GM23338 (cell line): ENCODE data around the gene KRT31. TPM values are rescaled to one million over a fixed set of nuclear protein-coding genes. Genes with fewer than 3 reads are reported as not detected.

ENCODE experiments used
- ATAC-seq: fragments of 200-7000 bp; cut with Tn5 transposase; 3 replicates; pipeline ENCODE4 v1.9.1; 2020
- DNase-seq: peaks from one replicate; pipeline ENCODE4 v3.0.0-alpha.2; 2015; ENCODE audit warnings: low spot score
- H2AFZ ChIP-seq: fragments of 200-600 bp; sonication (generic); 2 replicates; pipeline ENCODE4 v1.8.0; 2016; ENCODE audit warnings: antibody characterized with exemption, mild to moderate bottlenecking, moderate library complexity
- H3F3A ChIP-seq: fragments of 200-600 bp; sonication (generic); replicated peaks from 2 replicates; pipeline ENCODE4 v1.8.0; 2017; ENCODE audit warnings: antibody characterized with exemption, mixed run types, low read depth
- H3K27ac ChIP-seq: fragments of 200-600 bp; sonication (generic); 2 replicates; pipeline ENCODE4 v1.6.1; 2016; ENCODE audit warnings: low read depth
- H3K27me3 ChIP-seq: fragments of 200-600 bp; sonication (generic); 2 replicates; pipeline ENCODE4 v1.8.0; 2016; ENCODE audit warnings: mild to moderate bottlenecking, mixed run types, moderate library complexity; ENCODE audit not compliant: insufficient read depth
- H3K36me3 ChIP-seq: fragments of 200-600 bp; sonication (generic); 2 replicates; pipeline ENCODE4 v1.8.0; 2016; ENCODE audit warnings: mild to moderate bottlenecking; ENCODE audit not compliant: insufficient read depth
- H3K4me1 ChIP-seq: fragments of 200-600 bp; sonication (generic); 2 replicates; pipeline ENCODE4 v1.8.0; 2016; ENCODE audit warnings: mild to moderate bottlenecking, moderate library complexity; ENCODE audit not compliant: insufficient read depth
- H3K4me2 ChIP-seq: fragments of 200-600 bp; sonication (generic); 2 replicates; pipeline ENCODE4 v1.7.1; 2017; ENCODE audit warnings: mixed run types
- H3K4me3 ChIP-seq: fragments of 200-600 bp; sonication (generic); 2 replicates; pipeline ENCODE4 v1.6.1; 2016; ENCODE audit warnings: mixed run types
- H3K79me2 ChIP-seq: fragments of 200-600 bp; sonication (generic); replicated peaks from 2 replicates; pipeline ENCODE4 v1.8.0; 2017; ENCODE audit warnings: mild to moderate bottlenecking; ENCODE audit not compliant: insufficient read depth
- H3K9me2 ChIP-seq: fragments of 200-600 bp; sonication (generic); 2 replicates; pipeline ENCODE4 v1.8.0; 2017; ENCODE audit not compliant: insufficient read depth
- H4K20me1 ChIP-seq: fragments of 200-600 bp; sonication (generic); replicated peaks from 2 replicates; pipeline ENCODE4 v1.8.0; 2017; ENCODE audit warnings: mild to moderate bottlenecking; ENCODE audit not compliant: insufficient read depth
- H3K27ac Mint-ChIP-seq: 2 replicates; pipeline ENCODE4 v1.8.0; 2020; ENCODE audit warnings: inconsistent platforms, mild to moderate bottlenecking, moderate library complexity, mixed read lengths
- H3K27me3 Mint-ChIP-seq: 3 replicates; pipeline ENCODE4 v1.8.0; 2022; ENCODE audit warnings: low read depth, mild to moderate bottlenecking, moderate library complexity, mixed read lengths, inconsistent platforms; ENCODE audit not compliant: insufficient read depth, poor library complexity
- H3K36me3 Mint-ChIP-seq: 3 replicates; pipeline ENCODE4 v1.8.0; 2021; ENCODE audit warnings: low read depth, mild to moderate bottlenecking, inconsistent platforms, moderate library complexity, mixed read lengths
- H3K4me1 Mint-ChIP-seq: 3 replicates; pipeline ENCODE4 v1.8.0; 2020; ENCODE audit warnings: mild to moderate bottlenecking, inconsistent platforms, mixed read lengths
- H3K4me3 Mint-ChIP-seq: 3 replicates; pipeline ENCODE4 v1.8.0; 2021; ENCODE audit warnings: moderate library complexity, mild to moderate bottlenecking, inconsistent platforms, mixed read lengths
- H3K9me3 Mint-ChIP-seq: 3 replicates; pipeline ENCODE4 v1.8.0; 2020; ENCODE audit warnings: moderate library complexity, mild to moderate bottlenecking, inconsistent platforms, mixed read lengths
- CREB1 ChIP-seq: fragments of 250-450 bp; sonication (Bioruptor Pico); IDR thresholded peaks from 2 replicates; pipeline ENCODE4 v1.5.0; 2020; ENCODE audit warnings: low read depth, mild to moderate bottlenecking, moderate library complexity
- EZH2 ChIP-seq: fragments of 200-600 bp; sonication (generic); IDR thresholded peaks from one replicate; pipeline ENCODE4 v1.8.0; 2017; ENCODE audit warnings: antibody characterized with exemption, mild to moderate bottlenecking, low read depth; ENCODE audit not compliant: unreplicated experiment
- EZH2phosphoT487 ChIP-seq: fragments of 200-600 bp; sonication (generic); IDR thresholded peaks from one replicate; pipeline ENCODE4 v1.8.1; 2018; ENCODE audit warnings: antibody characterized with exemption; ENCODE audit not compliant: unreplicated experiment
- POLR2AphosphoS5 ChIP-seq: IDR thresholded peaks from 2 replicates; pipeline ENCODE4 v1.6.1; 2016; ENCODE audit warnings: antibody characterized with exemption, low read depth
- STAT1 ChIP-seq: IDR thresholded peaks from one replicate; pipeline ENCODE4 v1.6.1; 2016; ENCODE audit warnings: antibody characterized with exemption; ENCODE audit not compliant: unreplicated experiment
- ZNF114 ChIP-seq: fragments of 250-450 bp; sonication (Bioruptor Pico); IDR thresholded peaks from 2 replicates; pipeline ENCODE4 v1.5.0; 2020; ENCODE audit warnings: mild to moderate bottlenecking, moderate library complexity
- polyA plus RNA-seq: library from polyadenylated mRNA; unstranded; fragments of >200 nt; fragmentation: Nextera tagmentation; extraction: Ambion mirVana; gene quantifications from 2 replicates; pipeline ENCODE4 v1.2.1, GENCODE V29; 2016
- total RNA-seq: library from RNA; depleted of rRNA; stranded (reverse); fragments of >200 nt; shearing (Covaris generic); gene quantifications from 2 replicates; pipeline ENCODE4 v1.2.3, GENCODE V29; 2014
- TF ChIP-seq, protein P1 (sequence below): IDR thresholded peaks from one replicate; pipeline ENCODE4 v1.6.1; 2018; ENCODE audit warnings: antibody characterized with exemption; ENCODE audit not compliant: unreplicated experiment
- TF ChIP-seq, protein P2 (sequence below), 2 experiments: fragments of 200-600 bp in 1 of 2; sonication (generic) in 1 of 2; conservative IDR thresholded peaks; 2 replicates each; pipeline versions ENCODE4 v1.5.1 to v1.6.1; 2016 to 2017; ENCODE audit warnings: antibody characterized with exemption in 2 of 2, low read depth in 2 of 2, mild to moderate bottlenecking in 2 of 2, moderate library complexity in 1 of 2
- TF ChIP-seq, protein P3 (sequence below): IDR thresholded peaks from 2 replicates; pipeline ENCODE4 v1.6.1; 2016; ENCODE audit warnings: antibody characterized with exemption
- TF ChIP-seq, protein P4 (sequence below): fragments of 250-450 bp; sonication (Bioruptor Pico); IDR thresholded peaks from 2 replicates; pipeline ENCODE4 v1.5.0; 2020; ENCODE audit warnings: mild to moderate bottlenecking, moderate library complexity

Gene KRT31
- total and polyA plus RNA-seq, 2 experiments from 2014 or later: not detected

DNA sequence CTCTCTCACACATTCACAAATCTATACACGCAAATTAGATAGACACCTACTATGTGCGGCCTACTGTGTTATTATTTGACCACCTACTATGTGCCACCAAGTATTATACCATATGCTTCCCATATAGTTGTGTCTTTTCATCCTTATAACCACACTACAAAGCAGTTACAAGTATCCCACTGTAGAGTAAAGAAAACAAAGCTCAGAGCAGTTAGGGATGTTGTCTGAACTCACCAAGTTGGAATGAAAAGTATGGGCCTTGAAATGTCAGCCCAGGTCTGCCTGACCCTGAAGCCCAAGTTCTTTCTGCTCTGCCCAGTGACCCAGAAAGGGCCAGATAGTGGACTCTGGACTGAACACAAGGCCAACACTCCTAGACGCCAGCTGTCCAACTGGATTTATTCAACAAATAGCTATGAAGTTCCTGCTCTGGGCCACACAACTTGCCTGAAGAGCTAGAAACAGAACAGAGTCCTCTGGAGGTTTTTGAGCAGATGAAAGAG is 18.5 kb upstream of the KRT31 start:
- ATAC-seq: no peak
- H3K4me3 Mint-ChIP-seq: no peak overlapping the region
- H3K9me2 ChIP-seq: peaks cover 11% of the 10 kb centered on the region

More for the DNA sequence above, 18.5 kb upstream of the KRT31 start:
- H4K20me1 ChIP-seq: no peaks in the 10 kb centered on the region
- H3K9me3 Mint-ChIP-seq: no peaks in the 10 kb centered on the region
- DNase-seq: no peak
- no peak overlapping the region for H3K27ac Mint-ChIP-seq
- no peak overlapping the region for H3K4me2 ChIP-seq
- H3F3A ChIP-seq: no peaks in the 10 kb centered on the region
- H3K27me3 ChIP-seq: no peaks in the 10 kb centered on the region
- H3K4me1 Mint-ChIP-seq: peaks cover 31% of the 10 kb centered on the region
- H3K36me3 ChIP-seq: no peaks in the 10 kb centered on the region
- no peak overlapping the region for H2AFZ ChIP-seq
- TF ChIP-seq STAT1 (no peak), POLR2AphosphoS5 (no peak), EZH2phosphoT487 (no peak), CREB1 (no peak), ZNF114 (CRISPR knock-in tag) (no peak), EZH2 (no peak)
- TF ChIP-seq, protein P1, sequence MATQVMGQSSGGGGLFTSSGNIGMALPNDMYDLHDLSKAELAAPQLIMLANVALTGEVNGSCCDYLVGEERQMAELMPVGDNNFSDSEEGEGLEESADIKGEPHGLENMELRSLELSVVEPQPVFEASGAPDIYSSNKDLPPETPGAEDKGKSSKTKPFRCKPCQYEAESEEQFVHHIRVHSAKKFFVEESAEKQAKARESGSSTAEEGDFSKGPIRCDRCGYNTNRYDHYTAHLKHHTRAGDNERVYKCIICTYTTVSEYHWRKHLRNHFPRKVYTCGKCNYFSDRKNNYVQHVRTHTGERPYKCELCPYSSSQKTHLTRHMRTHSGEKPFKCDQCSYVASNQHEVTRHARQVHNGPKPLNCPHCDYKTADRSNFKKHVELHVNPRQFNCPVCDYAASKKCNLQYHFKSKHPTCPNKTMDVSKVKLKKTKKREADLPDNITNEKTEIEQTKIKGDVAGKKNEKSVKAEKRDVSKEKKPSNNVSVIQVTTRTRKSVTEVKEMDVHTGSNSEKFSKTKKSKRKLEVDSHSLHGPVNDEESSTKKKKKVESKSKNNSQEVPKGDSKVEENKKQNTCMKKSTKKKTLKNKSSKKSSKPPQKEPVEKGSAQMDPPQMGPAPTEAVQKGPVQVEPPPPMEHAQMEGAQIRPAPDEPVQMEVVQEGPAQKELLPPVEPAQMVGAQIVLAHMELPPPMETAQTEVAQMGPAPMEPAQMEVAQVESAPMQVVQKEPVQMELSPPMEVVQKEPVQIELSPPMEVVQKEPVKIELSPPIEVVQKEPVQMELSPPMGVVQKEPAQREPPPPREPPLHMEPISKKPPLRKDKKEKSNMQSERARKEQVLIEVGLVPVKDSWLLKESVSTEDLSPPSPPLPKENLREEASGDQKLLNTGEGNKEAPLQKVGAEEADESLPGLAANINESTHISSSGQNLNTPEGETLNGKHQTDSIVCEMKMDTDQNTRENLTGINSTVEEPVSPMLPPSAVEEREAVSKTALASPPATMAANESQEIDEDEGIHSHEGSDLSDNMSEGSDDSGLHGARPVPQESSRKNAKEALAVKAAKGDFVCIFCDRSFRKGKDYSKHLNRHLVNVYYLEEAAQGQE: no peak
- TF ChIP-seq, protein P2, sequence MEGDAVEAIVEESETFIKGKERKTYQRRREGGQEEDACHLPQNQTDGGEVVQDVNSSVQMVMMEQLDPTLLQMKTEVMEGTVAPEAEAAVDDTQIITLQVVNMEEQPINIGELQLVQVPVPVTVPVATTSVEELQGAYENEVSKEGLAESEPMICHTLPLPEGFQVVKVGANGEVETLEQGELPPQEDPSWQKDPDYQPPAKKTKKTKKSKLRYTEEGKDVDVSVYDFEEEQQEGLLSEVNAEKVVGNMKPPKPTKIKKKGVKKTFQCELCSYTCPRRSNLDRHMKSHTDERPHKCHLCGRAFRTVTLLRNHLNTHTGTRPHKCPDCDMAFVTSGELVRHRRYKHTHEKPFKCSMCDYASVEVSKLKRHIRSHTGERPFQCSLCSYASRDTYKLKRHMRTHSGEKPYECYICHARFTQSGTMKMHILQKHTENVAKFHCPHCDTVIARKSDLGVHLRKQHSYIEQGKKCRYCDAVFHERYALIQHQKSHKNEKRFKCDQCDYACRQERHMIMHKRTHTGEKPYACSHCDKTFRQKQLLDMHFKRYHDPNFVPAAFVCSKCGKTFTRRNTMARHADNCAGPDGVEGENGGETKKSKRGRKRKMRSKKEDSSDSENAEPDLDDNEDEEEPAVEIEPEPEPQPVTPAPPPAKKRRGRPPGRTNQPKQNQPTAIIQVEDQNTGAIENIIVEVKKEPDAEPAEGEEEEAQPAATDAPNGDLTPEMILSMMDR (conservative IDR thresholded peaks at IDR 0.05; ENCODE audit: low read depth in 2 of 2): no peak
- TF ChIP-seq, protein P3, sequence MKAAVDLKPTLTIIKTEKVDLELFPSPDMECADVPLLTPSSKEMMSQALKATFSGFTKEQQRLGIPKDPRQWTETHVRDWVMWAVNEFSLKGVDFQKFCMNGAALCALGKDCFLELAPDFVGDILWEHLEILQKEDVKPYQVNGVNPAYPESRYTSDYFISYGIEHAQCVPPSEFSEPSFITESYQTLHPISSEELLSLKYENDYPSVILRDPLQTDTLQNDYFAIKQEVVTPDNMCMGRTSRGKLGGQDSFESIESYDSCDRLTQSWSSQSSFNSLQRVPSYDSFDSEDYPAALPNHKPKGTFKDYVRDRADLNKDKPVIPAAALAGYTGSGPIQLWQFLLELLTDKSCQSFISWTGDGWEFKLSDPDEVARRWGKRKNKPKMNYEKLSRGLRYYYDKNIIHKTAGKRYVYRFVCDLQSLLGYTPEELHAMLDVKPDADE: no peak
- TF ChIP-seq, protein P4, sequence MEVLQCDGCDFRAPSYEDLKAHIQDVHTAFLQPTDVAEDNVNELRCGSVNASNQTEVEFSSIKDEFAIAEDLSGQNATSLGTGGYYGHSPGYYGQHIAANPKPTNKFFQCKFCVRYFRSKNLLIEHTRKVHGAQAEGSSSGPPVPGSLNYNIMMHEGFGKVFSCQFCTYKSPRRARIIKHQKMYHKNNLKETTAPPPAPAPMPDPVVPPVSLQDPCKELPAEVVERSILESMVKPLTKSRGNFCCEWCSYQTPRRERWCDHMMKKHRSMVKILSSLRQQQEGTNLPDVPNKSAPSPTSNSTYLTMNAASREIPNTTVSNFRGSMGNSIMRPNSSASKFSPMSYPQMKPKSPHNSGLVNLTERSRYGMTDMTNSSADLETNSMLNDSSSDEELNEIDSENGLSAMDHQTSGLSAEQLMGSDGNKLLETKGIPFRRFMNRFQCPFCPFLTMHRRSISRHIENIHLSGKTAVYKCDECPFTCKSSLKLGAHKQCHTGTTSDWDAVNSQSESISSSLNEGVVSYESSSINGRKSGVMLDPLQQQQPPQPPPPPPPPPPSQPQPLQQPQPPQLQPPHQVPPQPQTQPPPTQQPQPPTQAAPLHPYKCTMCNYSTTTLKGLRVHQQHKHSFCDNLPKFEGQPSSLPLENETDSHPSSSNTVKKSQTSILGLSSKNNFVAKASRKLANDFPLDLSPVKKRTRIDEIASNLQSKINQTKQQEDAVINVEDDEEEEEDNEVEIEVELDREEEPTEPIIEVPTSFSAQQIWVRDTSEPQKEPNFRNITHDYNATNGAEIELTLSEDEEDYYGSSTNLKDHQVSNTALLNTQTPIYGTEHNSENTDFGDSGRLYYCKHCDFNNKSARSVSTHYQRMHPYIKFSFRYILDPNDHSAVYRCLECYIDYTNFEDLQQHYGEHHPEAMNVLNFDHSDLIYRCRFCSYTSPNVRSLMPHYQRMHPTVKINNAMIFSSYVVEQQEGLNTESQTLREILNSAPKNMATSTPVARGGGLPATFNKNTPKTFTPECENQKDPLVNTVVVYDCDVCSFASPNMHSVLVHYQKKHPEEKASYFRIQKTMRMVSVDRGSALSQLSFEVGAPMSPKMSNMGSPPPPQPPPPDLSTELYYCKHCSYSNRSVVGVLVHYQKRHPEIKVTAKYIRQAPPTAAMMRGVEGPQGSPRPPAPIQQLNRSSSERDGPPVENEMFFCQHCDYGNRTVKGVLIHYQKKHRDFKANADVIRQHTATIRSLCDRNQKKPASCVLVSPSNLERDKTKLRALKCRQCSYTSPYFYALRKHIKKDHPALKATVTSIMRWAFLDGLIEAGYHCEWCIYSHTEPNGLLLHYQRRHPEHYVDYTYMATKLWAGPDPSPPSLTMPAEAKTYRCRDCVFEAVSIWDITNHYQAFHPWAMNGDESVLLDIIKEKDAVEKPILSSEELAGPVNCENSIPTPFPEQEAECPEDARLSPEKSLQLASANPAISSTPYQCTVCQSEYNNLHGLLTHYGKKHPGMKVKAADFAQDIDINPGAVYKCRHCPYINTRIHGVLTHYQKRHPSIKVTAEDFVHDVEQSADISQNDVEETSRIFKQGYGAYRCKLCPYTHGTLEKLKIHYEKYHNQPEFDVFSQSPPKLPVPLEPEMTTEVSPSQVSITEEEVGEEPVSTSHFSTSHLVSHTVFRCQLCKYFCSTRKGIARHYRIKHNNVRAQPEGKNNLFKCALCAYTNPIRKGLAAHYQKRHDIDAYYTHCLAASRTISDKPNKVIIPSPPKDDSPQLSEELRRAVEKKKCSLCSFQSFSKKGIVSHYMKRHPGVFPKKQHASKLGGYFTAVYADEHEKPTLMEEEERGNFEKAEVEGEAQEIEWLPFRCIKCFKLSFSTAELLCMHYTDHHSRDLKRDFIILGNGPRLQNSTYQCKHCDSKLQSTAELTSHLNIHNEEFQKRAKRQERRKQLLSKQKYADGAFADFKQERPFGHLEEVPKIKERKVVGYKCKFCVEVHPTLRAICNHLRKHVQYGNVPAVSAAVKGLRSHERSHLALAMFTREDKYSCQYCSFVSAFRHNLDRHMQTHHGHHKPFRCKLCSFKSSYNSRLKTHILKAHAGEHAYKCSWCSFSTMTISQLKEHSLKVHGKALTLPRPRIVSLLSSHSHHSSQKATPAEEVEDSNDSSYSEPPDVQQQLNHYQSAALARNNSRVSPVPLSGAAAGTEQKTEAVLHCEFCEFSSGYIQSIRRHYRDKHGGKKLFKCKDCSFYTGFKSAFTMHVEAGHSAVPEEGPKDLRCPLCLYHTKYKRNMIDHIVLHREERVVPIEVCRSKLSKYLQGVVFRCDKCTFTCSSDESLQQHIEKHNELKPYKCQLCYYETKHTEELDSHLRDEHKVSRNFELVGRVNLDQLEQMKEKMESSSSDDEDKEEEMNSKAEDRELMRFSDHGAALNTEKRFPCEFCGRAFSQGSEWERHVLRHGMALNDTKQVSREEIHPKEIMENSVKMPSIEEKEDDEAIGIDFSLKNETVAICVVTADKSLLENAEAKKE: no peak
- no peaks in the 10 kb centered on the region for H3K27me3 Mint-ChIP-seq
- H3K27ac ChIP-seq: no peak overlapping the region
- H3K4me1 ChIP-seq: peaks cover 12% of the 10 kb centered on the region; the same call in 1 of the 2 replicates
- H3K36me3 Mint-ChIP-seq: no peaks in the 10 kb centered on the region
- H3K79me2 ChIP-seq: no peaks in the 10 kb centered on the region
- no peak overlapping the region for H3K4me3 ChIP-seq
